Activated naive CD8-positive, alpha-beta T cell treated with anti-CD3 and anti-CD28 coated beads, Interleukin-2, amount 50 U/mL, for 16 hours (primary cell): Measurements from ENCODE around the gene CHD3.
"Not testable (repeated sequence)": the region's sequence is repeated elsewhere in the genome, so short reads cannot be mapped to it uniquely, and the experiment has no call there.

ENCODE experiments used
- DNase-seq: peaks from one replicate; pipeline ENCODE4 v3.0.0-alpha.2; 2020; ENCODE audit warnings: low read depth, low spot score

CHD3 gene

GRCh38 chr17:7849751-7850504 lies 38.7 kb upstream of the CHD3 start:
- no peak for DNase-seq

- no peak for DNase-seq
Observed at GRCh38 chr17:7850701-7851437, 37.7 kb upstream of the CHD3 start.

- peak; percentile 85 for DNase-seq
Observed at GRCh38 chr17:7851438-7852261, 36.9 kb upstream of the CHD3 start.

- no peak for DNase-seq
Observed at GRCh38 chr17:7852262-7852670, 36.3 kb upstream of the CHD3 start.

- no peak for DNase-seq
Observed at GRCh38 chr17:7852919-7853690, 35.5 kb upstream of the CHD3 start.

GRCh38 chr17:7853691-7854038 lies 34.9 kb upstream of the CHD3 start:
- DNase-seq: no peak

- no peak for DNase-seq
Observed at GRCh38 chr17:7854078-7854777, 34.4 kb upstream of the CHD3 start.

GRCh38 chr17:7854851-7855659 lies 33.5 kb upstream of the CHD3 start, which contains the start of gene TMEM88:
Gene TMEM88 (plus strand): TSS chr17:7855066. CDS start chr17:7855075, 9 bp downstream.
- no peak for DNase-seq

GRCh38 chr17:7855660-7856010 lies 33.0 kb upstream of the CHD3 start:
- no peak for DNase-seq

GRCh38 chr17:7856011-7856810 lies 32.4 kb upstream of the CHD3 start:
- no peak for DNase-seq

GRCh38 chr17:7856811-7857712 lies 31.5 kb upstream of the CHD3 start, which contains the start of gene NAA38:
Gene NAA38 (minus strand): TSS chr17:7857559. CDS start chr17:7857463, 96 bp downstream.
- peak; percentile 85 for DNase-seq

GRCh38 chr17:7857713-7858521 lies 30.7 kb upstream of the CHD3 start, which contains the start of gene CYB5D1:
Gene CYB5D1 (plus strand): TSS chr17:7858003. CDS start chr17:7858135, 132 bp downstream.
- DNase-seq: peak; percentile 67

- DNase-seq: no peak
Observed at GRCh38 chr17:7858522-7858810, 30.1 kb upstream of the CHD3 start.

GRCh38 chr17:7859028-7859427 lies 29.6 kb upstream of the CHD3 start:
- DNase-seq: no peak

- DNase-seq: no peak
Observed at GRCh38 chr17:7862692-7863437, 25.7 kb upstream of the CHD3 start.

GRCh38 chr17:7864384-7864783 lies 24.2 kb upstream of the CHD3 start:
- not testable (repeated sequence) for DNase-seq
